Gastrocnemius medialis (tissue), 4 donors: Measurements from ENCODE around the gene KDM4B.

Experiments
- POLR2A ChIP-seq, 2 donors: fragments of 450-650 bp; IDR thresholded peaks; one replicate each; pipeline ENCODE4 v1.6.1; 2017; ENCODE audit warnings: antibody characterized with exemption in 2 of 2, mild to moderate bottlenecking in 2 of 2, moderate library complexity in 2 of 2
- TF ChIP-seq, protein P1 (sequence below), 5 experiments: fragments of 450-650 bp in 3 of 5; fragments of 200-600 bp in 2 of 5; sonication (generic) in 2 of 5; IDR thresholded peaks in 4 of 5; conservative IDR thresholded peaks in 1 of 5; 1 replicate in 4 of 5; 2 replicates in 1 of 5; pipeline ENCODE4 v1.5.1; 2016 to 2019; ENCODE audit warnings: antibody characterized with exemption in 5 of 5, mild to moderate bottlenecking in 3 of 5, moderate library complexity in 3 of 5

DNA sequence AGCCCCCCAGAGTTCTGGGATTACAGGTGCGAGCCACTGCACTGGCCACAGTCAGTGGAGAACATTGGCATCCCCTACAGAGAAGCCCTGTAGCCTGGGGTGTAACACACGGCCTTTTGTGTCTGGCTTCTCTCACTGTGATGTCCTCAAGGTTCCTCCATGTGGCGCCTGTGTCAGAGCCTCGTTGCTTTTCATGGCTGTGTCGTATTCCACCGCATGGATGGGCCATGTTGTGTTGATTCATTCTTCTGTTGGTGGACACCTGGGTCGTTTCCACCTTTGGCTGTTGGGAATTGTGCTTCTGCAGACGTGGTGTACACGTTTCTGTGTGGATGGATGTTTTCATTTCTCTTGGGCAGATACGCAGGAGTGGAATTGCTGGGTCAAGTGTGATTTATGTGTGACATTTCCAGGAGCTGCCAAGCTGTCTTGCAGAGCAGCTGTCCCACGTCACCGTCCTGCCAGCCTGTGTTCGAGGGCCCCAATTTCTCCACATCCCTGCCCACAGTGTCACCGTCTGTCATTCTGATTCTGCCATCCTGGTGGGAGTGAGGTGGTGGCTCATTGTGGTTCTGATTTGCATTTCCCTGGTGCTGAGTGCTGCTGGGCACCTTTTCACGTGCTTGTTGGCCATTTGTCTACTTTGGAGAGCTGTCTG lies 59.4 kb downstream of the KDM4B start:
- TF ChIP-seq, protein P1, sequence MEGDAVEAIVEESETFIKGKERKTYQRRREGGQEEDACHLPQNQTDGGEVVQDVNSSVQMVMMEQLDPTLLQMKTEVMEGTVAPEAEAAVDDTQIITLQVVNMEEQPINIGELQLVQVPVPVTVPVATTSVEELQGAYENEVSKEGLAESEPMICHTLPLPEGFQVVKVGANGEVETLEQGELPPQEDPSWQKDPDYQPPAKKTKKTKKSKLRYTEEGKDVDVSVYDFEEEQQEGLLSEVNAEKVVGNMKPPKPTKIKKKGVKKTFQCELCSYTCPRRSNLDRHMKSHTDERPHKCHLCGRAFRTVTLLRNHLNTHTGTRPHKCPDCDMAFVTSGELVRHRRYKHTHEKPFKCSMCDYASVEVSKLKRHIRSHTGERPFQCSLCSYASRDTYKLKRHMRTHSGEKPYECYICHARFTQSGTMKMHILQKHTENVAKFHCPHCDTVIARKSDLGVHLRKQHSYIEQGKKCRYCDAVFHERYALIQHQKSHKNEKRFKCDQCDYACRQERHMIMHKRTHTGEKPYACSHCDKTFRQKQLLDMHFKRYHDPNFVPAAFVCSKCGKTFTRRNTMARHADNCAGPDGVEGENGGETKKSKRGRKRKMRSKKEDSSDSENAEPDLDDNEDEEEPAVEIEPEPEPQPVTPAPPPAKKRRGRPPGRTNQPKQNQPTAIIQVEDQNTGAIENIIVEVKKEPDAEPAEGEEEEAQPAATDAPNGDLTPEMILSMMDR (IDR thresholded peaks at IDR 0.05 in 4 of 5, conservative IDR thresholded peaks at IDR 0.05 in 1 of 5) = no peak
- TF ChIP-seq POLR2A (IDR thresholded peaks at IDR 0.05) = no peak
